ENCODE results near the gene CAPNS1.
A peak's percentile ranks its signal among the peaks of the same experiment; 100 is the strongest.

GRCh38 chr19:36152352-36153091, 12.7 kb downstream of the CAPNS1 start, which contains the start of gene COX7A1:
- TF ChIP-seq CTCF (IDR thresholded peaks at IDR 0.05) (no peak), POLR2A (IDR thresholded peaks at IDR 0.05) (peak; percentile 40 to 82)
